PC-9 (cell line): ENCODE data around the gene CTU1.

ENCODE experiments used
- CTCF ChIP-seq: fragments of 200-600 bp; sonication (generic); conservative IDR thresholded peaks from 2 replicates; pipeline ENCODE4 v1.6.1; 2017; ENCODE audit warnings: mixed run types, antibody characterized with exemption, mild to moderate bottlenecking, moderate library complexity
- EZH2 ChIP-seq: fragments of 200-600 bp; sonication (generic); IDR thresholded peaks from 2 replicates; pipeline ENCODE4 v1.8.0; 2017; ENCODE audit warnings: antibody characterized with exemption, low read depth

- TF ChIP-seq EZH2 (no peak), CTCF (no peak)
These were observed 17.3 kb upstream of the CTU1 start for GRCh38 chr19:51125421-51126075.
